SK-N-SH (cell line): ENCODE measurements around the gene CPXM1. TPM values are rescaled to one million over a fixed set of nuclear protein-coding genes. Genes with fewer than 3 reads are reported as not detected.

ENCODE experiments used
- CTCF ChIA-PET: fragments of 300-600, 350-600 bp; formaldehyde crosslinking; extraction: SDS; loops from one replicate; lab custom pipeline; 2021; lab: Yijun Ruan, JAX
- POLR2A ChIA-PET: fragments of 350-600 bp; sonication (Branson Sonifier 250); formaldehyde crosslinking; extraction: SDS; loops from one replicate; lab custom pipeline; 2020; ENCODE audit warnings: antibody characterized with exemption, inconsistent platforms; lab: Yijun Ruan, JAX
- DNase-seq: peaks from one replicate; pipeline ENCODE4 v3.0.0; 2012
- H2AFZ ChIP-seq: fragments of 200-600 bp; sonication (generic); 2 replicates; pipeline ENCODE4 v1.8.1; 2016; ENCODE audit warnings: antibody characterized with exemption, mild to moderate bottlenecking, low read depth
- H3F3A ChIP-seq: fragments of 200-600 bp; sonication (generic); replicated peaks from 2 replicates; pipeline ENCODE3; 2016; ENCODE audit warnings: antibody characterized with exemption, mild to moderate bottlenecking; ENCODE audit not compliant: insufficient read depth
- H3K27ac ChIP-seq, 2 experiments: fragments of 200-500 bp in 1 of 2; fragments of 200-600 bp in 1 of 2; sonication (Bioruptor generic) in 1 of 2; sonication (generic), shearing (Covaris generic) in 1 of 2; 2 replicates each; pipeline versions ENCODE4 v1.5.1 to v1.6.1; 2014 to 2016; ENCODE audit warnings: low read depth in 2 of 2, inconsistent platforms in 1 of 2, low read length in 1 of 2, mild to moderate bottlenecking in 1 of 2, mixed read lengths in 1 of 2
- H3K27me3 ChIP-seq: fragments of 200-600 bp; sonication (generic), shearing (Covaris generic); 2 replicates; pipeline ENCODE4 v1.6.1; 2016; ENCODE audit warnings: mixed run types; ENCODE audit not compliant: insufficient read depth
- H3K36me3 ChIP-seq, 2 experiments: fragments of 200-500 bp in 1 of 2; fragments of 200-600 bp in 1 of 2; sonication (Bioruptor generic) in 1 of 2; sonication (generic) in 1 of 2; replicated peaks in 1 of 2; 2 replicates each; pipeline versions ENCODE3 to v1.5.1; 2014 to 2016; ENCODE audit warnings: low read length in 1 of 2, mild to moderate bottlenecking in 1 of 2; ENCODE audit not compliant: insufficient read depth in 2 of 2, control insufficient read depth in 1 of 2
- H3K4me1 ChIP-seq, 2 experiments: fragments of 200-500 bp in 1 of 2; fragments of 200-600 bp in 1 of 2; sonication (Bioruptor generic) in 1 of 2; sonication (generic), shearing (Covaris generic) in 1 of 2; 2 replicates each; pipeline versions ENCODE4 v1.5.1 to v1.6.1; 2014 to 2016; ENCODE audit warnings: low read depth in 1 of 2, low read length in 1 of 2, mixed run types in 1 of 2; ENCODE audit not compliant: insufficient read depth in 2 of 2, control insufficient read depth in 1 of 2
- H3K4me2 ChIP-seq: fragments of 200-600 bp; sonication (generic), shearing (Covaris generic); 2 replicates; pipeline ENCODE4 v1.6.1; 2017; ENCODE audit warnings: mixed run types
- H3K4me3 ChIP-seq, 2 experiments: fragments of 200-500 bp in 1 of 2; fragments of 200-600 bp in 1 of 2; sonication (Bioruptor generic) in 1 of 2; sonication (generic), shearing (Covaris generic) in 1 of 2; 2 replicates each; pipeline versions ENCODE4 v1.5.1 to v1.8.1; 2014 to 2016; ENCODE audit warnings: low read depth in 2 of 2, inconsistent platforms in 1 of 2, low read length in 1 of 2, mild to moderate bottlenecking in 1 of 2, mixed read lengths in 1 of 2, moderate library complexity in 1 of 2
- H3K79me2 ChIP-seq: fragments of 200-600 bp; sonication (generic); 2 replicates; pipeline ENCODE4 v1.8.1; 2017; ENCODE audit warnings: mild to moderate bottlenecking; ENCODE audit not compliant: insufficient read depth
- H3K9ac ChIP-seq: fragments of 200-600 bp; sonication (generic); 2 replicates; pipeline ENCODE4 v1.6.1; 2017; ENCODE audit warnings: mixed run types
- H3K9me2 ChIP-seq: fragments of 200-600 bp; sonication (generic); 2 replicates; pipeline ENCODE4 v1.6.1; 2017; ENCODE audit warnings: mixed run types
- H3K9me3 ChIP-seq: fragments of 200-600 bp; sonication (generic); 2 replicates; pipeline ENCODE4 v1.6.1; 2017; ENCODE audit warnings: mixed run types, mild to moderate bottlenecking, moderate library complexity
- H4K20me1 ChIP-seq: fragments of 200-600 bp; sonication (generic); 2 replicates; pipeline ENCODE4 v1.6.1; 2017; ENCODE audit warnings: mild to moderate bottlenecking, mixed run types; ENCODE audit not compliant: insufficient read depth
- CHD2 ChIP-seq: fragments of 150-350 bp; IDR thresholded peaks from 2 replicates; pipeline ENCODE4 v1.6.1; 2018; ENCODE audit warnings: low read length; ENCODE audit not compliant: partially characterized antibody
- EZH2phosphoT487 ChIP-seq: fragments of 200-600 bp; sonication (generic); IDR thresholded peaks from 2 replicates; pipeline ENCODE4 v1.6.1; 2017; ENCODE audit warnings: low read depth, mixed run types, mild to moderate bottlenecking, antibody characterized with exemption, moderate library complexity, borderline replicate concordance
- FOSL2 ChIP-seq: IDR thresholded peaks from 2 replicates; pipeline ENCODE4 v1.4.0; 2012; ENCODE audit warnings: low read depth, mild to moderate bottlenecking, moderate library complexity, borderline replicate concordance
- GABPA ChIP-seq: IDR thresholded peaks from 2 replicates; pipeline ENCODE4 v1.4.0; 2012; ENCODE audit warnings: low read depth, mild to moderate bottlenecking
- JUND ChIP-seq: IDR thresholded peaks from 2 replicates; pipeline ENCODE4 v1.4.0; 2012
- MEF2A ChIP-seq: IDR thresholded peaks from 2 replicates; pipeline ENCODE4 v1.4.0; 2012; ENCODE audit warnings: low read depth, borderline replicate concordance
- RAD21 ChIP-seq: IDR thresholded peaks from 2 replicates; pipeline ENCODE4 v1.6.1; 2012; ENCODE audit warnings: mild to moderate bottlenecking, low read length
- RCOR1 ChIP-seq: fragments of 150-350 bp; IDR thresholded peaks from 2 replicates; pipeline ENCODE4 v1.6.1; 2017; ENCODE audit warnings: antibody characterized with exemption, low read length
- RFX5 ChIP-seq: IDR thresholded peaks from 2 replicates; pipeline ENCODE4 v1.6.1; 2012; ENCODE audit warnings: mild to moderate bottlenecking, improper control_type of control experiment, low read length
- RXRA ChIP-seq: IDR thresholded peaks from 2 replicates; pipeline ENCODE4 v1.4.0; 2012; ENCODE audit warnings: low read depth, mild to moderate bottlenecking, borderline replicate concordance
- TAF1 ChIP-seq: IDR thresholded peaks from 2 replicates; pipeline ENCODE4 v1.6.1; 2012; ENCODE audit warnings: low read depth, mild to moderate bottlenecking, low read length, moderate library complexity, borderline replicate concordance
- WGBS: methylation state at CpG from one replicate; pipeline ENCODE4 v1.1.6; 2017; ENCODE audit warnings: low lambda C conversion rate; 5-methylcytosine and 5-hydroxymethylcytosine counted together
- polyA plus RNA-seq, 3 experiments: library from polyadenylated mRNA; depleted of rRNA; stranded (reverse); fragments of >200 nt; gene quantifications; 2 replicates each; pipeline ENCODE4 v1.2.3, GENCODE V29; 2012
- TF ChIP-seq, protein P1 (sequence below): fragments of 150-350 bp; IDR thresholded peaks from 2 replicates; pipeline ENCODE4 v1.6.1; 2017; ENCODE audit warnings: antibody characterized with exemption, low read length, low read depth, borderline replicate concordance

The CPXM1 gene
- polyA plus RNA-seq, 1 of the 3 experiments (the other 2 are of a cell fraction) = 99.9 TPM

DNA sequence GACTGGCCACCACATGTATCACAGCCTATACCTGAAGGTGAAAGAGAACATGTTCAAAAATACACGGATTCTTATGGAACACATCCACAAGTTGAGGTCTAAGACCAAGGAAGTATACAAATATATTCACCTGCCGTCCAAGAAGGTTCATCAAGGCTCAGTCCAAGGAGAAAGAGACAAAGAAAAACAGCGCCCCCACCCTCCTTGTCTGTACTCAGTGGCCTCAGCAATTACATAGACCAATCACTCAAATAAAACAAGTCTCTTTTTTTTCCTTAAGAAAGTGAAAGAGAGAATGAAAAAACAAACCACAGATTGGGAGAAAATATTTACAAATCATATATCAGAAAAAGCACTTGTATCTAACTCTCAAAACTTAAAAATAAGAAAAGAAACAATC is 19.5 kb downstream of the CPXM1 start:
- ChIA-PET CTCF (interaction anchor here (1.0 kb wide), 1 partner anchor 40 kb away, joined by 4 read pairs; no protein-coding TSS in a partner anchor), POLR2A (no interaction called here)
- no peak overlapping the region for H3K27ac ChIP-seq
- no peaks in the 10 kb centered on the region for H3K79me2 ChIP-seq
- H3F3A ChIP-seq = no peaks in the 10 kb centered on the region
- peaks cover 3% of the 10 kb centered on the region; the same call in 1 of the 2 replicates for H3K9me3 ChIP-seq
- no peak overlapping the region for H3K9ac ChIP-seq
- no peaks in the 10 kb centered on the region for H3K27me3 ChIP-seq
- 34% methylated on average over 3 of the region's 3 CpGs for WGBS
- H3K9me2 ChIP-seq = no peaks in the 10 kb centered on the region
- no peak overlapping the region for H2AFZ ChIP-seq
- DNase-seq = no peak
- H3K4me2 ChIP-seq = no peak overlapping the region
- TF ChIP-seq RAD21 (no peak), CHD2 (no peak), RCOR1 (no peak), EZH2phosphoT487 (no peak), GABPA (no peak), RXRA (no peak)
- TF ChIP-seq, protein P1, sequence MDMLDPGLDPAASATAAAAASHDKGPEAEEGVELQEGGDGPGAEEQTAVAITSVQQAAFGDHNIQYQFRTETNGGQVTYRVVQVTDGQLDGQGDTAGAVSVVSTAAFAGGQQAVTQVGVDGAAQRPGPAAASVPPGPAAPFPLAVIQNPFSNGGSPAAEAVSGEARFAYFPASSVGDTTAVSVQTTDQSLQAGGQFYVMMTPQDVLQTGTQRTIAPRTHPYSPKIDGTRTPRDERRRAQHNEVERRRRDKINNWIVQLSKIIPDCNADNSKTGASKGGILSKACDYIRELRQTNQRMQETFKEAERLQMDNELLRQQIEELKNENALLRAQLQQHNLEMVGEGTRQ = no peak
- H3K36me3 ChIP-seq = no peaks in the 10 kb centered on the region
- H3K4me3 ChIP-seq = no peak overlapping the region
- no peaks in the 10 kb centered on the region for H3K4me1 ChIP-seq
- H4K20me1 ChIP-seq = no peaks in the 10 kb centered on the region

DNA sequence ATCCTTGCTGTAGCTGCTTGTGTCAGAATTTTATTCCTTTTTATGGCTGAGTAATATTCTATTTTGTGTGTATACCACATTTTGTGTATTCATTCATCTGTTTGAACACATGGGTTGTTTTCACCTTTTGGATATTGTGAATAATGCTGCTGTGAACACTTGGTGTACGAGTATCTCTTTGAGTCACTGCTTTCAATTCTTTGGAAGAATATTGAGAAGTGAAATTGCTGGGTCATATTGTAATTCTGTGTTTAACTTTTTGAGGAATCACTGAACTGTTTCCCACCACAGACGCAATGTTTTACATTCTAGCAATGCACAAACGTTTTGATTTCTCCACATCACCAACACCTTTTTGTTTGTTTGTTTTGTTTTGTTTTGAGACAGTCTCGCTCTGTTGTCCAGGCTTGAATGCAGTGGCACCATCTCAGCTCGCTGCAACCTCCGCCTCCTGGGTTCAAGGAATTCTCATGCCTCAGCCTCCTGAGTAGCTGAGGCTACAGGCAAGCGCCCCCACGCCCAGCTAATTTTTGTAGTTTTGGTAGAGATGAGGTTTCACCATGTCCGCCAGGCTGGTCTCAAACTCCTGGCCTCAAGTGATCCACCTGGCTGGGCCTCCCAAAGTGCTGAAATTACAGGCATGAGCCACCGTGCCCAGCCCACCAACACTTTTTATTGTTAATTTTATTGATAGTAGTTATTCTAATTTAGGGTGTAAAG is 21.7 kb downstream of the CPXM1 start:
- H3K9me3 ChIP-seq = peaks cover 9% of the 10 kb centered on the region
- H4K20me1 ChIP-seq = no peaks in the 10 kb centered on the region
- H3K9me2 ChIP-seq = no peaks in the 10 kb centered on the region
- POLR2A ChIA-PET = no interaction called here
- TF ChIP-seq RXRA = no peak
- no peak for TF ChIP-seq EZH2phosphoT487
- TF ChIP-seq MEF2A = no peak
- no peak for TF ChIP-seq JUND
- TF ChIP-seq TAF1 = no peak
- TF ChIP-seq RFX5 = no peak
- no peak for TF ChIP-seq FOSL2
- H3F3A ChIP-seq = no peaks in the 10 kb centered on the region
- CTCF ChIA-PET = interaction anchor here (1.0 kb wide), 1 partner anchor 74 kb away, joined by 4 read pairs; no protein-coding TSS in a partner anchor
- no peak overlapping the region for H3K4me2 ChIP-seq
- no peak for DNase-seq
- H3K4me1 ChIP-seq = no peaks in the 10 kb centered on the region
- no peaks in the 10 kb centered on the region for H3K79me2 ChIP-seq
- no peak overlapping the region for H2AFZ ChIP-seq
- no peak overlapping the region for H3K4me3 ChIP-seq
- H3K36me3 ChIP-seq = no peaks in the 10 kb centered on the region
- no peak overlapping the region for H3K27ac ChIP-seq
- WGBS = 66% methylated on average over 10 of the region's 10 CpGs
- no peaks in the 10 kb centered on the region for H3K27me3 ChIP-seq
- H3K9ac ChIP-seq = no peak overlapping the region
